ENCODE data around the gene SUCO.

The SUCO gene

DNA sequence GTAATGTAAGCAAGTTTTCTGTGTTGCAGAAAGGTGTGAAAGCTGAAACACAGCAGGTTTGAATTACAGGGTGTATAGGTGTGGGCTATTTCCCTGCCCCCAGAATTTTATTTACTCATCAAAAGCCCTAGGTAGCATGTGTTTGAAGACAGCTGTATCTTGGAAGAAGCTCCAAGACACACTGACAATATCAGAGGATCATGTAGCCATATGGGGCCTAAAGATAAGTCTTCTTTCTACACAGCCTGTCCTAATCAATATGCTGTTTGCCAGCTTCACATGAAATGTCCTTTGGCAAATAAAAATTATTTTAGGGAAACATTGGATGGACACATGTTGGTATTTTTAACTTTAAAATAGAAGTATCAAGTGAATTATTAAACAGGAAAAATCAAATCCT is 17.5 kb upstream of the SUCO start:
- DNase-seq (ENCODE audit: low spot score), result no peak

DNA sequence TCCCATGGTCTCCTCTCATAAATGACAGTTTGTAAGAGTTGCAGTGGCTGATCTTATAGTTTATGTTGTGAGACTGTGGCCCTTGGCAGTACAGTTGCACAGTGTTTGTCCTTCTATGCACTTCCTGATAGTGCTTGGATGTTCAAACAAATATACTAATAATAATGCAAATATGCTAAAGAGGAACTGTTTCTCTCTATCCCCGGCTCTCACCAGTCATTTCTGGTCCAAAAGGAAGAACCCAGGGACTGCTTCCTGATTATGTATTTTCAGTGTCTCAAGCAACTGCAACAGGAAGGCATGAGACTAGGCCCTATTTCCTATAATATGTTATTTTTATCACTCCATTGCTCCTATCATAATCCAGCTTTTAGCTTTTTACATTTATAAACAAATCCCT is 17.0 kb upstream of the SUCO start:
- DNase-seq (ENCODE audit: low spot score), result no peak

- no peak for DNase-seq (ENCODE audit: low spot score)
Measured at GRCh38 chr1:172517081-172517480, 15.9 kb upstream of the SUCO start.

DNA sequence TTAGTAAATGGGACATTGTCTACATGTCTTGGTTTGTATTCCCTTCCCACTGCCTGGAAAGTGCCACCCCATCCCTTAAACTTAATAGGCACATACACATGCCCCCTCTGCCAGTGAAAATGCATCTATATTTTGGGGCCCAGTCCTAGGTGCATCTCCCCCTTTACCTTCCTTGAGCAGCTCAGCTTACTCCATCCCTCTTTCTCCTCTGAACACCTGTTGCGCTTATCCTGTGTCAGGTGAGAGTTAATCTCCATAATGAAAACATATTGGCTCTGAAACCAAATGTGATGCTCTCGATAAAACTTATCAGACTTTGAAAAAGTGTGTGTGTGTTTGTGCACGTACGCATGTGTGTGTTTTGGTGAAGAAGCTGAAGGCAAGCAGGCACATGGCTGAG is 15.4 kb upstream of the SUCO start:
- DNase-seq (ENCODE audit: low spot score), result no peak

- DNase-seq (ENCODE audit: low spot score), result no peak
Measured at GRCh38 chr1:172529304-172529703, 3.6 kb upstream of the SUCO start.

DNA sequence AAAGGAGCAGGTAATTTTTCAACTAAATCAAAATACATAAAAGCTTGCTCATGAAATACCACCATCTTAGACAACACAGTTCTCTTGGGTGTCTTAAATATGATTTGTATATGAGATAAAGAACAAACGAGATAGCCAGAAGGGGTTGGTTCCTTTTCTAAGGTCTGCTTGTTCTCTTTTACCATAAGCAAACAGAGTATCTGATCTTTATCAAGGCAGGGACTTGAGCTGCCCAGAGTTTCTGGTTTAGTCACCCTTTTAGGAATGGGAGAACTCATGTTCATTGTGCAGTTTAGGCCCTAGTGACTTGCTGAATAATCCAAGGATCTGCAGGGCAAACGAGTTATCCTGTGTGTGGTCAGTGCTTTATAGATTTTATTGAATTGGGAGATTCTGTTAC is 3.0 kb upstream of the SUCO start:
- DNase-seq (ENCODE audit: low spot score), result no peak

DNA sequence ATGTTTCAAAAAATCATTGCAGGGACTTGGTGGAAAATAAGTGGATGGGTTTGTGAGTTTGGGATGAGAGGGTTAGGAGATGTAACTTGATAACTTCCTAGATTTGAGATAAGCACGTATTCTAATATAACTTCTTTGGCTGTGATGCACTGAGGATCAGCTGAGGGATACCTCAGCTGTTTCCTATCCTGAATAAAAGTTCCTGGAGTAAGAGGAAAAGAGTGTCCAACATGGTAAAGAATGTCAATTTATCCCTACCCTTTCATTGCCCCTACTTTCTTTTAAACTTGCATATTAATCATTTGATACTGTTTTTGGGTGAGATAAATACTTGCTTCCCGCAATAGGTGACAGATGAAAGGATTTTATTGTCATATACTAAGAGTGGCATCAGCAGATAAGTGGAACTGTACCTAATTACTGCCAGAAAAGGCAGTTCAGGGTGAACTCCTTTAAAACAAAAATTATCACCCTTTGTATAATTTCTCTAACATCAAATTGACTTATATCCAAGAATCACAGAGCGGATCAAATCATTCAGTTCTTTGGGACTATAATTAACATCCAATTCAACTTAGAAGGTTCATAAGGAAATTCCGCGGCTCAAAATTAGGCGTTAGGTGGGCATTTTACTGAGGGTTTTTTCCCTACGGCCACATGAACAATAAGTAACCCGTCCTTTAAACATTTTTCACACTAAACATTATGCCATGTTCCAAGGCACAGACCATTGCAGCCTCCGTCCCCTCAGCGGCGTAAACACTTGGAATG is 1.4 kb upstream of the SUCO start:
- no peak for DNase-seq (ENCODE audit: low spot score)

DNA sequence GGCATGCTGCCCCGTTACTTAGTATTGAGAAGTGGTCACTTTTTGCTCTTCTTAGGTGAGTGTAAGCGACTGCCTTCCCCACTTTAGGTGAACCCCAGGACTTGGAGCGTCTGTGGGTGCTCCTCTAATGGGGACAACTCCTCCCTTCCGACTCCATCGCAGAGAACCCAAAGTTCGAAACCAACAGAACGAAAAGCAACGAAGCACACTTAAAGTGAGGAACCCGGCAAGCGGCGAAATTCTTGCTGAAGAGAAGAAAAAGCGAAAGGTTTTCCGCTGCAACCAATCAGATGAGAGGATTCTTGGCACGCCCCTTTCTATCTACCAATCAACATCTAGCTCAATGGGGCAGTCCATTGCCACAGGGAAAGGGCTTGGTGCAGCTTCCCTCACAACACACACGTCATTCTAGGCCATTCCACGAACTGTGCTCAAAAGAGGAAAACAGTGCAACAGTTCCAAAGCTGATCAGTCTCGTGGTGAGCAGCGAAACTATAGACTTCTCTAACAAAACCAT is 709 bp upstream of the SUCO start:
- DNase-seq (ENCODE audit: low spot score), result peak; percentile 98

DNA sequence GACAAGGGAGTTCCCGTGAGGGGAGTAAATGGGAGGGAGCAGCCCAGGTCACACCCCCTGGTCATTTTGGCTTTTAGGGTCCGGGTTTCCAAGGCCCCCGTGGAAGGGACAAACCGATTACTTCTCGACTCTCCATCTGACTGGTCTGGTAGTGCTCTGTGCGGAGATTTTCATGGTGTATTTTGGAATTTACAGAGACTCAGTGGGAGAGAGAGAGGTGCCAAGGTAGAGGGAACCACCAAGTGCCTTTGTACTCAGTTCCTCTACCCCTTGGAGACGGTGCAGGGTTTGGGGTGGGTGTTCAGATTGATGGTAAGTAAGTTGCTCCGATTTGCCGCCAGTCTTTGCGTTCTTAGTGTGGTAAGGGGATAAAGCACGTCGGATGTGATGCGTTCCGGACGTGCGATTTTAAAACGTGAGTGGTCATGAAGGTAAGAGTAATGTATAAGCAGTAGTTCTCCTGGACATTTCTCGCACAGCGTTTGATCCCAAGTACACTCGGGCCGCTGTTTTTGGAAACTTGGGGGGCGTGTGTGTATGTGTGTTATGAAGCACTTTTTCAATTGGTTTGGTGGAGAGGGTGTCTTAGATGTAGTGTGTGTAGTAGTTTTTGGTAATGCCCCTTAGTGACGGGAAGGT is 682 bp downstream of the SUCO start:
- no peak for DNase-seq (ENCODE audit: low spot score)

DNA sequence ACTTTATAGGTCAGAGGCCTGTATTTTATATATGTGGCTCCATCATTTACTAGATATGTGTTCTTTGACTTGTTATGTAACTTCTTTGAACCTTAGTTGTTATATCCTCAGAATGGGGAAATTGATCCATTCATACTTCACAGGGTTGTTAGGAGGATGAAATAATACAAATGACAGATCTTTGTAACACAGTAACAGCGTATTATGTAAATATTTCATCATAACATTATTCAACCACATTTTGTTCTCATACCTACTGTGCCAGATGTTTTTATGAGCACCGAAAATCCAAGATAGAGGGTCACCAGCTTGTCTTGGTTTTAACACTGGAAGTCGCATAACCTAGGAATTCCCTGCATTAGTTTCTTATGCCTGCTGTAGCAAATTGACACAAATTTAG is 3.3 kb downstream of the SUCO start:
- DNase-seq (ENCODE audit: low spot score), result no peak

GRCh38 chr1:172537366-172537765 is 4.4 kb downstream of the SUCO start:
- no peak for DNase-seq (ENCODE audit: low spot score)

DNA sequence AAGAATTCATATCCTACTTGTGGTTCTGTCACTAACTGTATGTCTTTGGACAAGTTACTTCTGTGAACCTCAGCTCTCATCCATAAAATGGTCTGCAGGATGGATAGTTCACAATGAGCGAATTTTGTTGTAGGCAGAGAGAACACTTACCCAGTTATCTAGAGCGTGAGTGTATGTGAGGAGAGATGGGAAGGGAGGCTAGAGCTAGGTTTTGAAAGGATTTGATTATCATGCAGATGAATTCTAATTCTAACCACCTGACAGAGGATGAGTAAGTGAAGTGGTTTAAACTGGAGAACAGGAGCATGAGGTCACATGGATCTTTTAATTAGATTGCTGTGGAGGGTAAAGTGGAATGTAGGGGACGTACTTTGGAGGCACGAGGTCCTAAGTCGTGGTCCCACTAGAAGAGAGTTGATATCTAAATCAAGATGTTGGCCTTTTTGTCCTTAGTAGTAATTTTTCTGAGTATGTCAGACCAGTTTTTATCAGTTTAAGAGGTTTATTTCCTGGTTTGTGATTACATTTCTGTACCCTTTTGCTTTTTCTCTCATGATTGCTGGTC is 5.0 kb downstream of the SUCO start:
- peak; percentile 54 for DNase-seq (ENCODE audit: low spot score)

DNA sequence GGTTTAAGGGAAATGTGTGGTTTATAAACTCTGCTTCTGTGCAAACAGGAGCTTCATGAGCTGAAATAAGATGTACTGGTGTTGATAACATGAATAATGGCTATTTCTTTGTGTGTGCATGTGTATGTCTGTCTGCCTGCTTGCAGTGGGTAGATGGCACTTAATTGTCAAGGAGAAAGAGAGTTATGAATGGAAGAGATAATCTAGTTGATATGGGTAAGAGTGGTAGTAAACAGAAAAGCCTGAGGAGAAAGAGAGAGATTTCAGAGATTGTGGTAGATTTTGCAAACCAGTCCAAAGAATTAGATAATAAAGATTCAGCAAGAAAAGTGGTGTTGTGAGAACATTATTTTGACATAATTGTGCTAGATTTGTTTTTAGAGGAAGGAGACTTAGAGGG is 7.7 kb downstream of the SUCO start:
- DNase-seq (ENCODE audit: low spot score), result no peak

GRCh38 chr1:172544481-172545104 is 11.6 kb downstream of the SUCO start:
- DNase-seq (ENCODE audit: low spot score), result no peak

- no peak for DNase-seq (ENCODE audit: low spot score)
Measured at GRCh38 chr1:172545396-172546004, 12.6 kb downstream of the SUCO start.

GRCh38 chr1:172547071-172547470 is 14.1 kb downstream of the SUCO start:
- DNase-seq (ENCODE audit: low spot score), result no peak

GRCh38 chr1:172549621-172550280 is 16.8 kb downstream of the SUCO start:
- DNase-seq (ENCODE audit: low spot score), result no peak

DNA sequence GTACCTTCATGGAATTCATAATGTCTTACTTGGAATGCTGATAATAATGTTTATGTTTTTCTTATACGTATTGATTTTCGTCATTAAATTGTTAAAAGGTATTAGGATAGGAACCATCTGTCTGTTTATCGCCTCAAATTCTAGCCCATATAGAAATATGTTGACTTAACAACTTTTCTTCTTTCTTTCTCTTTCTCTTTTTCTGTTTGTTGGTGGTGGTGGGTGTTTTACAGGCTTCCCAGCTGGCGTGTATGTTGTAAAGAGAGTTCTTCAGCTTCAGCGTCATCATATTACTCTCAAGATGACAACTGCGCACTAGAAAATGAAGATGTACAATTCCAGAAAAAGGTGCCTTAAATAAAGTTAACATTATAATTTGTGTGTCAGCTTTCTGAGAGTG is 18.3 kb downstream of the SUCO start:
- no peak for DNase-seq (ENCODE audit: low spot score)

DNA sequence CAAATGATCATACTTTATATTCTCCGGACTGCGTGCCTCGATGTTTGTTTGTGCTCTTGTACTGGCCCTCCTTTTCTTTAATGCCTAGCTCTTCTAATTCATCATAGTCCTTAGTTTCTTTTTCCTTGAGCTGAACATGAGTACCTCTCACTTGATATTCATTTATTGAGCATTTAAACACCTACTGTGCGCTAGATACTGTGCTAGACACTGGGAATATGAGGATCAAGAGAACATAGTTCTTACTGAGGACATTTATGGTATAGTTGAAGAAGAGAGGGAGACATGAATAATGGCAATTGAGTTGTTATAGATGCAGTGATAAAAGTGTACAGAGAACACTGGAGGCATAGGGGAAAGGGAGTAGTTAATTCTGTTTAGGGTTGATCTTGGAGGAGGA is 22.0 kb downstream of the SUCO start:
- DNase-seq (ENCODE audit: low spot score), result no peak

DNA sequence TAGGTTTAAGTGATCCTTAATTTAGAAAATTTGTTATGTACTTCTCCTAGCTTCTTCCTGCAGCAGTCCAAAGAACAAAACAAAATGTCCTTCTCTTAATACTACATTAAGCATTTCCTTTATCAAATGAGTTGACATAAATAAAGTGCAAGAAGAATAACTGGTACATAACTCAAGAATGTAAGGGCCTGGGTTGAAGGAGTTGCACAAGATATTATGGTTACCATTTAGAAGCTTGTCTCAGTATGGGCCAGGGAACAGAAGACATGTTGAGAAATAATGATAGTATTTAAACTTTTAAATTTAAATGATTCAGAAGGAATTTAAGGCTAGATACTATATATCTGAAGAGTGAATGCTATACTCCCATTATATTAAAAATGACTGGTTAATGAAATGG is 23.5 kb downstream of the SUCO start:
- DNase-seq (ENCODE audit: low spot score), result no peak

GRCh38 chr1:172557270-172557669 is 24.3 kb downstream of the SUCO start:
- no peak for DNase-seq (ENCODE audit: low spot score)
